IMR-90 (cell line): ENCODE results near the gene YPEL2. TPM values are rescaled to one million over a fixed set of nuclear protein-coding genes. Genes with fewer than 3 reads are reported as not detected.

Experiments used
- ATAC-seq: fragments of 200-7000 bp; cut with Tn5 transposase; 2 replicates; pipeline ENCODE4 v1.9.1; 2020; ENCODE audit warnings: low read depth, mild to moderate bottlenecking, moderate library complexity
- BruUV-seq: library from RNA; stranded (reverse); fragments of 400-500 nt; replicated peaks from 2 replicates; lab custom pipeline; 2021; lab: Mats Ljungman, UMichigan
- CTCF ChIA-PET: fragments of 300-600 bp; formaldehyde crosslinking; extraction: SDS; loops from one replicate; lab custom pipeline; 2021; ENCODE audit warnings: antibody characterized with exemption; lab: Yijun Ruan, JAX
- POLR2A ChIA-PET: fragments of 300-600 bp; sonication (Branson Sonifier 250); formaldehyde crosslinking; loops from one replicate; lab custom pipeline; 2022; ENCODE audit warnings: antibody characterized with exemption; ENCODE audit not compliant: unreplicated experiment; lab: Charles Lee
- DNase-seq: peaks from one replicate; pipeline ENCODE4 v3.0.0; 2013
- H2AFZ ChIP-seq: replicated peaks from 2 replicates; pipeline ENCODE3; 2013; ENCODE audit warnings: low read length, mild to moderate bottlenecking; ENCODE audit not compliant: poor library complexity
- H2AK5ac ChIP-seq: 2 replicates; pipeline ENCODE4 v1.6.1; 2013; ENCODE audit warnings: low read depth, low read length, inconsistent platforms
- H2AK9ac ChIP-seq: replicated peaks from 2 replicates; pipeline ENCODE3; 2013; ENCODE audit warnings: mild to moderate bottlenecking, low read depth, low read length, moderate library complexity; ENCODE audit not compliant: poor library complexity
- H2BK120ac ChIP-seq: 2 replicates; pipeline ENCODE4 v1.6.1; 2013; ENCODE audit warnings: low read depth, low read length, inconsistent platforms
- H2BK15ac ChIP-seq: 3 replicates; pipeline ENCODE4 v1.6.1; 2013; ENCODE audit warnings: low read depth, low read length, inconsistent platforms
- H2BK20ac ChIP-seq: 2 replicates; pipeline ENCODE4 v1.6.1; 2013; ENCODE audit warnings: low read depth, mild to moderate bottlenecking, inconsistent platforms, low read length, moderate library complexity
- H2BK5ac ChIP-seq: 2 replicates; pipeline ENCODE4 v1.6.1; 2013; ENCODE audit warnings: mild to moderate bottlenecking, low read depth, low read length, inconsistent platforms; ENCODE audit not compliant: poor library complexity, severe bottlenecking
- H3K14ac ChIP-seq: replicated peaks from 2 replicates; pipeline ENCODE4 v1.6.1; 2013; ENCODE audit warnings: low read depth, low read length, inconsistent platforms
- H3K18ac ChIP-seq: 2 replicates; pipeline ENCODE4 v1.6.1; 2013; ENCODE audit warnings: low read depth, low read length, control low read depth
- H3K23ac ChIP-seq: 2 replicates; pipeline ENCODE4 v1.6.1; 2013; ENCODE audit warnings: low read depth, low read length, inconsistent platforms
- H3K27ac ChIP-seq: 2 replicates; pipeline ENCODE4 v1.5.1; 2013; ENCODE audit warnings: mild to moderate bottlenecking, control low read depth, low read length; ENCODE audit not compliant: insufficient read depth
- H3K27me3 ChIP-seq: 2 replicates; pipeline ENCODE4 v1.6.1; 2013; ENCODE audit warnings: low read length; ENCODE audit not compliant: control insufficient read depth, insufficient read depth
- H3K36me3 ChIP-seq: 2 replicates; pipeline ENCODE4 v1.6.1; 2013; ENCODE audit warnings: low read length, mixed read lengths; ENCODE audit not compliant: control insufficient read depth, insufficient read depth
- H3K4ac ChIP-seq: 2 replicates; pipeline ENCODE4 v1.6.1; 2013; ENCODE audit warnings: low read depth, low read length, inconsistent platforms
- H3K4me1 ChIP-seq: 2 replicates; pipeline ENCODE4 v1.6.1; 2013; ENCODE audit warnings: low read length, mixed read lengths; ENCODE audit not compliant: control insufficient read depth, insufficient read depth
- H3K4me2 ChIP-seq: 2 replicates; pipeline ENCODE4 v1.6.1; 2013; ENCODE audit warnings: low read depth, mild to moderate bottlenecking, control low read depth, low read length, moderate library complexity
- H3K4me3 ChIP-seq: 2 replicates; pipeline ENCODE4 v1.5.1; 2013; ENCODE audit warnings: low read depth, mild to moderate bottlenecking, control low read depth, low read length, moderate library complexity; ENCODE audit not compliant: insufficient read depth
- H3K56ac ChIP-seq: 2 replicates; pipeline ENCODE4 v1.6.1; 2013; ENCODE audit warnings: low read length, inconsistent platforms; ENCODE audit not compliant: insufficient read depth; ENCODE audit errors: extremely low read depth
- H3K79me1 ChIP-seq, 2 experiments: 2 replicates each; pipeline ENCODE4 v1.6.1; 2013; ENCODE audit warnings: low read length in 2 of 2, inconsistent platforms in 1 of 2, low read depth in 1 of 2
- H3K9ac ChIP-seq: 2 replicates; pipeline ENCODE4 v1.6.1; 2013; ENCODE audit warnings: low read depth, low read length, control low read depth
- H3K9me1 ChIP-seq: 2 replicates; pipeline ENCODE4 v1.6.1; 2013; ENCODE audit warnings: low read length, inconsistent platforms; ENCODE audit not compliant: insufficient read depth
- H3K9me3 ChIP-seq: 2 replicates; pipeline ENCODE4 v1.6.1; 2013; ENCODE audit warnings: low read length; ENCODE audit not compliant: control insufficient read depth, insufficient read depth
- H4K20me1 ChIP-seq: 2 replicates; pipeline ENCODE4 v1.6.1; 2013; ENCODE audit warnings: low read length, inconsistent platforms; ENCODE audit not compliant: insufficient read depth
- H4K5ac ChIP-seq: 2 replicates; pipeline ENCODE4 v1.6.1; 2013; ENCODE audit warnings: mild to moderate bottlenecking, low read depth, low read length, control low read depth
- H4K8ac ChIP-seq, 2 experiments: 2 replicates each; pipeline ENCODE4 v1.6.1; 2013; ENCODE audit warnings: low read depth in 2 of 2, low read length in 2 of 2, control low read depth in 1 of 2, inconsistent platforms in 1 of 2
- H4K91ac ChIP-seq: 2 replicates; pipeline ENCODE4 v1.6.1; 2013; ENCODE audit warnings: low read depth, low read length, inconsistent platforms; ENCODE audit not compliant: insufficient read depth
- CEBPB ChIP-seq: IDR thresholded peaks from 2 replicates; pipeline ENCODE4 v1.6.1; 2012; ENCODE audit warnings: low read depth, low read length, improper control_type of control experiment
- CHD1 ChIP-seq: IDR thresholded peaks from 2 replicates; pipeline ENCODE4 v1.6.1; 2012; ENCODE audit warnings: low read depth, low read length, improper control_type of control experiment
- FOS ChIP-seq: fragments of 150-350 bp; IDR thresholded peaks from 2 replicates; pipeline ENCODE4 v1.6.1; 2016; ENCODE audit warnings: low read depth, low read length
- MAFK ChIP-seq: IDR thresholded peaks from 2 replicates; pipeline ENCODE4 v1.6.1; 2012; ENCODE audit warnings: low read depth, low read length, improper control_type of control experiment
- MXI1 ChIP-seq: IDR thresholded peaks from 2 replicates; pipeline ENCODE4 v1.6.1; 2012; ENCODE audit warnings: low read depth, mild to moderate bottlenecking, low read length, moderate library complexity, borderline replicate concordance
- NFE2L2 ChIP-seq: fragments of 150-350 bp; IDR thresholded peaks from 2 replicates; pipeline ENCODE4 v1.6.1; 2016; ENCODE audit warnings: low read depth, mild to moderate bottlenecking, low read length
- POLR2A ChIP-seq: IDR thresholded peaks from 2 replicates; pipeline ENCODE4 v1.6.1; 2012; ENCODE audit warnings: mild to moderate bottlenecking, low read depth, low read length
- RFX5 ChIP-seq: IDR thresholded peaks from 2 replicates; pipeline ENCODE4 v1.8.0; 2012; ENCODE audit warnings: low read depth, mild to moderate bottlenecking, low read length, moderate library complexity
- USF2 ChIP-seq: fragments of 150-350 bp; IDR thresholded peaks from 2 replicates; pipeline ENCODE4 v1.6.1; 2017; ENCODE audit warnings: mild to moderate bottlenecking, antibody characterized with exemption, low read length, low read depth
- WGBS, 2 experiments: methylation state at CpG; one replicate each; pipeline versions ENCODE4 v1.1.5 to v1.1.7; 2013; ENCODE audit warnings: missing lambda C conversion rate in 2 of 2; ENCODE audit not compliant: insufficient read length in 1 of 2; ENCODE audit errors: extremely low coverage in 2 of 2; 5-methylcytosine and 5-hydroxymethylcytosine counted together
- dilution Hi-C: fragments of 300-500 bp; cut with HindIII; formaldehyde crosslinking; loops from one replicate; pipeline ENCODE4 v1.14.3; 2018; ENCODE audit warnings: low sequenced_read_pairs; ENCODE audit not compliant: unreplicated experiment
- in situ Hi-C: fragments of 300-500 bp; cut with MboI; formaldehyde crosslinking; loops from 3 replicates; pipeline ENCODE4 v1.14.3; 2019; ENCODE audit warnings: low sequenced_read_pairs, inconsistent platforms, mixed read lengths
- intact Hi-C: fragments of 100-400 bp; cut with micrococcal nuclease; formaldehyde crosslinking; loops from 2 replicates; pipeline ENCODE4 v1.10.0; 2022
- polyA plus RNA-seq, 3 experiments: library from polyadenylated mRNA; depleted of rRNA; stranded (reverse); fragments of >200 nt; gene quantifications; 2 replicates each; pipeline ENCODE4 v1.2.3, GENCODE V29; 2012; ENCODE audit warnings: low replicate concordance in 1 of 3
- total RNA-seq: library from RNA; depleted of rRNA; stranded (reverse); fragments of >200 nt; gene quantifications from 2 replicates; pipeline ENCODE4 v1.2.3, GENCODE V29; 2012

YPEL2 gene
- total and polyA plus RNA-seq, 2 of the 4 experiments (the other 2 are of a cell fraction) = 2.3 to 3.4 TPM

GRCh38 chr17:59331929-59332748 is 684 bp downstream of the YPEL2 start:
- Histone ChIP-seq H3K4me3 (peak overlapping the region; percentile 67), H2AK5ac (no peak overlapping the region), H4K5ac (no peak overlapping the region), H2BK5ac (no peak overlapping the region), H4K91ac (no peak overlapping the region), H3K4ac (no peak overlapping the region), H4K20me1 (peaks cover 8% of the 10 kb centered on the region; the same call in 1 of the 2 replicates), H3K27ac (no peak overlapping the region), H3K18ac (no peak overlapping the region), H3K56ac (no peak overlapping the region), H4K8ac (no peak overlapping the region), H3K9me1 (peaks cover 4% of the 10 kb centered on the region; the same call in 1 of the 2 replicates), H3K79me1 (peaks cover 3 to 14% of the 10 kb centered on the region in 2 experiments; a peak in 1 of 4 replicates), H3K14ac (no peak overlapping the region; the same call in 1 of the 2 replicates), H3K9me3 (no peaks in the 10 kb centered on the region), H2AK9ac (peak overlapping the region; percentile 81), H3K9ac (peak overlapping the region; percentile 26; the same call in 1 of the 2 replicates), H3K36me3 (no peaks in the 10 kb centered on the region), H3K27me3 (peaks cover 22% of the 10 kb centered on the region), H3K23ac (peak overlapping the region; percentile 1; the same call in 1 of the 2 replicates), H2AFZ (peak overlapping the region; percentile 92), H2BK15ac (no peak overlapping the region), H2BK20ac (no peak overlapping the region), H3K4me2 (peak overlapping the region; percentile 87), H3K4me1 (peaks cover 13% of the 10 kb centered on the region), H2BK120ac (no peak overlapping the region)
- intact Hi-C loops (no loop called here), in situ Hi-C loops (no loop called here), dilution Hi-C loops (no loop called here)
- no TSS peak for BruUV-seq
- WGBS, 2 experiments = 0% methylated on average over 49 of the region's 90 CpGs; no CpG with 5 or more reads in 1 of the 2 experiments
- ChIA-PET CTCF (interaction anchor here (0.6 kb wide), 1 partner anchor 24 kb away, joined by 3 read pairs; no protein-coding TSS in a partner anchor), POLR2A (no interaction called here)
- peak; percentile 65 for TF ChIP-seq USF2
- TF ChIP-seq POLR2A = no peak
- TF ChIP-seq FOS = no peak
- TF ChIP-seq NFE2L2 = no peak
- no peak for TF ChIP-seq CEBPB
- no peak for TF ChIP-seq CHD1
- peak; percentile 68 for TF ChIP-seq MXI1
- TF ChIP-seq MAFK = no peak
- TF ChIP-seq RFX5 = no peak
- DNase-seq (no peak), ATAC-seq (peak; percentile 13)
